ENCODE measurements around the gene DCHS1.

- TF ChIP-seq CTCF (IDR thresholded peaks at IDR 0.05; ENCODE audit: poor library complexity) (no peak), EZH2phosphoT487 (IDR thresholded peaks at IDR 0.05; ENCODE audit: low read depth, severe bottlenecking, unreplicated experiment) (no peak), EZH2 (IDR thresholded peaks at IDR 0.05; ENCODE audit: borderline replicate concordance) (no peak)
Observed at GRCh38 chr11:6674862-6675261, 19.3 kb upstream of the DCHS1 start.

Data from hepatocyte (in vitro differentiated cells).